HG03175 (cell line): ENCODE data around the gene DUSP16.
"Not testable (repeated sequence)": the region's sequence is repeated elsewhere in the genome, so short reads cannot be mapped to it uniquely, and the experiment has no call there.

Experiments used
- ATAC-seq: cut with Tn5 transposase; IDR thresholded peaks from one replicate; pipeline ENCODE4 v1.9.1; 2021; ENCODE audit warnings: mild to moderate bottlenecking, moderate library complexity; ENCODE audit not compliant: unreplicated experiment

DUSP16 gene

GRCh38 chr12:12522657-12523056 is 40.0 kb downstream of the DUSP16 start:
- not testable (repeated sequence) for ATAC-seq

DNA sequence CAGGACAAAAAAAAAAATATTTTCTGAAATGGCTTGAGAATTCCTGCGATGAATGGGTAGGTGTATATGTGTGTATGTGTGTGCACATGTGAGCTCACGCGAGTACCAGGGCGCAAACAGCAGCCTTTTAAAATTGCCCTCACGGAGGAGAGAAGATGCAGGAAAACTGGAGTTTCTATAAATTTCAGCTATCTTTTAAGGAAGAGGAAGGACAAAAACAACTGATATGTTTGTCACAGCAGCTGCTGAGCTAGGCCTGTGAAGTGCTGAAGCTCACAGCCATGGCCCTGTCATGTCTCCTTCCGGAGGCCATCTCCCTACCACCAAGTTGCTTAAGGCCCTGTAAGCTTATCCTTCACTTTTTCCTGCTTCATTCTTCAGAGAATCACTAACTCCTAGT is 40.8 kb downstream of the DUSP16 start:
- ATAC-seq: no peak

DNA sequence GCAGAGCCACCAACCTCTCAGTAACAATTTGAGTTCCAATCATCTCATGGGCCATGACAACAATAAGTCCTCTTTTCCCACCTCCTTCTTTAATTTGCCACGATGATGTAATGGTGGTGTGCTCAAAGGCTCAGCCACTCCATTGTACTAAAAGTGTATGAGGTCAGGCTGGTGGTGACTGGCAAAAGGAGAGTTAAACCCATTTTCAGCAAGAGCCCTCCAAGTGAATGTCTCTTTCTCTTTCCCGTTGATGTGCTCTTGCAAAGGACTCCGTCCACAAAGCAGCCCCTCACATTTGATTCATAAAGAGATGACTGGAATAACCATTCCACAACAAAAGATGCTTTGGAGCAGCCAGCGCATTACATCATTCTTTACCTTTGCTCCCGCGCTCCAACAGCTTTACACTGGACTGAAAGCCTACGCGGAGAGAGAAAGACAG is 41.6 kb downstream of the DUSP16 start:
- ATAC-seq: no peak

- no peak for ATAC-seq
Measured at GRCh38 chr12:12520273-12520672, 42.4 kb downstream of the DUSP16 start.

- ATAC-seq: no peak
Measured at GRCh38 chr12:12519354-12519998, 43.2 kb downstream of the DUSP16 start.

- ATAC-seq: no peak
Measured at GRCh38 chr12:12518919-12519318, 43.7 kb downstream of the DUSP16 start.

DNA sequence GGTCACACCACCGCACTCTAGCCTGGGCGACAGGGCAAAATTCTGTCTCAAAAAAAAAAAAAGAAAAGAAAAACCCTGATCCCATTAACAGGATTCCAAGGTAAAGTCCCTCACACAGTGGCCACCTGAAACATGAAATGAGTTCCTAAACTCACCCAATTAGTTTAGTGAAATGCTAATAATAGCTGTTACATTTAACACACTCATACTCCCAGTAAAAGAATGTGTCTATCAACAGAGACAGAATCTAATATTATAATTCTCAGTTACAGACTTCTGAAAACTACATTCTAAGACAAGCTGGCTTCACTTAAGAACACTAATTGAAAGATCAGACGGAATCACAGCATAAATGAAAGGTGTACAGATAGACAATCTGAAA is 44.2 kb downstream of the DUSP16 start:
- no peak for ATAC-seq

DNA sequence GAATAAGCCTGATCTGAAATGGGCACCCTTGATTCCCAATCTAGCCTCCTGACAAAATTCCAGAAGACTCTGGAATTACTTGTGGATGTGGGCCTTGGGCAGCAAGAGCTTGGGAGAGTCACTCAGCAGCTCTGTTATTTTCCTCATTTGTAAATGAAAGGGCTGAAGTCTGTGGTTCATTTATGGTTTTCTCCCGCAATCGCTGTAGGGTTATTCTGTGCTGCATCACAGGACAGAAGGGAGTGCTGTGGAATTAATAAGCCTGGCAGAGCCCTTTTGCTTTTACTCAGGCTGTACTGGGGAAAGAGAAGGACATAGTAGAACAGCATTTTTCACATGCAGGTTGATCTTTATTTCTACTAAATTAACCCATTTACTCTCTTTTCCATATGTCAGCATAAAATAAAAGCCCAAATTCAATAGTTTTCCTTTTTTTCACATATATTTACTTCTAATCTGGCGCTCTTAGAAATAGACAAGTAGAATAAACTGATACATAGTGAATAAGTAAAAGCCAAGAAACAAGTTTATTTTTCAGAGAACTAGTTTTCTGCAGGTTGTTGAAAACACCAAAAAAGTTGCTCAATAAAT is 49.2 kb downstream of the DUSP16 start:
- ATAC-seq: no peak

GRCh38 chr12:12511895-12512711 is 50.6 kb downstream of the DUSP16 start:
- no peak for ATAC-seq

DNA sequence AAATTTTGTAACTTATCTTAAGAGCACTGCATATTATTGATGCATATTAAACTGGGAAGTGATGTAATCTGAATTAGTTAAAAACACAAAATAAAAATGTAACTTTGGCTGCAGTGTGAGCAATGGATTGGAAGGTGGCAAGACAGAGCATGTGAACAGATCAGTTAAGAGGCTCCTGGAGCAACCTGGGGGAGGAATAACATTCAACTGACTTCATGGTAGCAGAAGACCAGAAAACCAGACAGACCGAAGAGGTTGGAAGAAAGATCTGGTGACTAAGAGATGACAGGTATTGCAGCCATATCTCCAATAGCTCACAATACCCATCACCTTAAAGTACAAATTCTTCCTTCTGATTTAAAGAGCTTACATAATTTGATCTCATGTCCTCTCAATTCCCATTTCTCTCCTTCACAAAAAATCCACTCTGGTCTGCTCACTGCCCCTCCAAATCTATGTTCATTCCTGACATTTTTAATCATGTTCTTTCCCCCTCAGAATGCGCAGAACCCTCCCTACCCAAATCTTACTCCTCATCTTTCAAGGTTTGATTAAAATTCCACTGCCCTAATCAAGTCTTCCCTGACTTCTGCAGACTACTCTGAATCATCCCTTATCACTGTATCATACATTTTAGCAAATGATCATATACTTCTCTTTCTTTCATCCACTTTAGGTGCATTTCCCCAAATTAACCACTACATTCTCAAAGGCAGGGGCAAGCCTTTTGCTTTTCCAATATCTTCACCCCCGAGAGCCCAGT is 51.5 kb downstream of the DUSP16 start:
- ATAC-seq: no peak

DNA sequence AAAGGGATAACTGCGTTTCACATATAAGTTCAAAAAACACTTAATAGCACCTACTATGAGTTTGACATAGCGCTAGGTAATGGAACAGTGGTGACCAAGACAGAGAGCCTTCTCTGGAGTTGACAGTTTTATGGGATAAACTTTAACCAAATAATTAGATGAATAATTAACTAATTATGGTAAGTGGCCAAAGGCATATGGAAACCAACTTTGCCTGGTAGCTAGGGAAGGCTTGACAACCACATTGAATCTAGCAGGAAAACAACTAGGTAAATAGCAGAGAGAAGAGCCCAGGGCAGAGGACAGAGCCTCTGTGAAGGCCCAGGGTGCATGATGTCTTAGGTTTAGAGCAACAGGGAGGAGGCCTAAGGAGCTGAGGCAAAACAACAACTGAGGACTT is 52.1 kb downstream of the DUSP16 start:
- ATAC-seq: no peak

DNA sequence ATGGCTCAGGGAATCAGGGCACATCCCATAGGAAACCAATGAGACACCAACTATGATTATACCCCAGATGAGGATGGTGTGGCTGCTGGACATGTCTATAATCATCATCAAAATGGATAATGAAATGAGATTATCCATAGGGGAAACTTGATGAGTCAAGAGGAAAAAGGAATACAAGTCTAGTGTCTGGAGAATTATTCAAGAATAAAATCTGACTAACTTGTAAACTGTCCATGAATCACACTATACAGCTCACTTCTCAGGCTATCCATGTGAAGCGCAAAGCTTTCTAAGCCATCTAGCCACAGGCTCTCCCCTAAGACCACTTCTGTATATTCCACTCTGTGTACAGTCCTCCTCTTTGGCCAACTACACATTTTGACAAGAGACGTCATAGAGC is 52.5 kb downstream of the DUSP16 start:
- ATAC-seq: no peak

DNA sequence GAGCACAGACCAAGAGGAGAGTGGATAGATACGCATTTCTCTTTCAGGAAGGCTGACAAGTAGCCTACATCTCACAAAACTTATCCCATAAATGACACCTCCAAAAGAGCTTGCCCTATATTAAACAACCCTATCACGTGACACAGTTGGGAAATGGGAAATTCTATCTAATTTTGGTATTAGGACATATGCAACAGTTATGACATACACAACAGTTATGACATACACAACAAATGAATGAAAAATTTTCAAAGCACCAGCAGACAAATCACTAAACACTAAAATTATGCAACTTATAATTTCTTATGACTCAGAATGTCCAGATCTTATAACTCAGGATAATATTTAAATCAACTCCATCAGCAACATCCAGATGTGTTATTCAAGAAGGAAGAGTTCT is 54.1 kb downstream of the DUSP16 start:
- no peak for ATAC-seq

DNA sequence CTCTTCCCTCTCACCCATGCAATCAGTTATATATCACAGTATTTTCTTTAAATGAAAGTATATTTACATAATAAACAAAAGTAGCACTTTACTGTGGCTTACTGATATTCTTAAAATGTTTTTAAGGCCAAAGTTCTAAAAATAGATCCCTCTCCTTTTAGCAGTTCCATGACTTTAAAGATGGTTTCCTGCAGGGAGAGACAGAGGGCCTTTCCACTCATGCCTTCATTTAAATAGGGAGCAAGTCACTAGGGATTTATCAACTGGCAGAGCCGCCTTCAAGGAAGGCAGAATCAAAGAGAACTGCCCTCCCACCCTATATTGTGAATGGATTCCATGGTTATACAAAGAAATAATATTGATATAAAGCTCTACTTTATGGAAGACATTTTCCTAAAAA is 55.5 kb downstream of the DUSP16 start:
- ATAC-seq: no peak

GRCh38 chr12:12506496-12506890 is 56.2 kb downstream of the DUSP16 start:
- no peak for ATAC-seq

- peak; percentile 92 for ATAC-seq
Measured at GRCh38 chr12:12505544-12506495, 56.8 kb downstream of the DUSP16 start.

GRCh38 chr12:12503384-12504078 is 59.1 kb downstream of the DUSP16 start:
- no peak for ATAC-seq

- ATAC-seq: no peak
Measured at GRCh38 chr12:12502815-12503151, 59.9 kb downstream of the DUSP16 start.

DNA sequence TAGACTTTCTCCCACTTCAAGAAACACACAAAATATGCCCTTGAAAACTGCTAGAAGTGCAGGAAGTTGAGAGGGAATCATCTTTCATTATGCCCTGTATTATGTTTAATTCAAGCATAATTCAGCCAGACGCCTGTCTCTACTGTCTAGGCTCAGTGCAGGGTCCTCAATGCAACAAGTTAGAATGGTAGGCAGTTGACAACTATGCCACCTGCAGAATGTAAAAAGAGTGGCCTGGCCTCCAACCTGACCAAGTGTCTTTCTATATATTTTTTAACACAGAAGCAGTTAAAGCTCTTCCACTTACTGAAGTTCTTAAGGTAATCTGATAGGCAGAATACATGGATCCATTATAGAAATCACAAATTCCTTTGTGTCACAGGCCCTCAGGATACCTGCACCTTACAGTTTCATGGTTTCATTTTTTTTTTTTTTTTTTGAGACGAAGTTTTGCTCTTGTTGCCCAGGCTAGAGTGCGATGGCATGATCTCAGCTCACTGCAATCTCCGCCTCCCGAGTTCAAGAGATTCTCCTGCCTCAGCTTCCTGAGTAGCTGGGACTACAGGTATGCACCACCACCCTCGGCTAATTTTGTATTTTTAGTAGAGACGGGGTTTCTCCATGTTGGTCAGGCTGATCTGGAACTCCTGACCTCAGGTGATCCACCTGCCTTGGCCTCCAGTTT is 60.4 kb downstream of the DUSP16 start:
- not testable (repeated sequence) for ATAC-seq
